ENCODE results near the gene NTRK2. TPM values are rescaled to one million over a fixed set of nuclear protein-coding genes. Genes with fewer than 3 reads are reported as not detected.

Gene NTRK2
- polyA plus RNA-seq, 1 experiment, result 2.0 TPM

DNA sequence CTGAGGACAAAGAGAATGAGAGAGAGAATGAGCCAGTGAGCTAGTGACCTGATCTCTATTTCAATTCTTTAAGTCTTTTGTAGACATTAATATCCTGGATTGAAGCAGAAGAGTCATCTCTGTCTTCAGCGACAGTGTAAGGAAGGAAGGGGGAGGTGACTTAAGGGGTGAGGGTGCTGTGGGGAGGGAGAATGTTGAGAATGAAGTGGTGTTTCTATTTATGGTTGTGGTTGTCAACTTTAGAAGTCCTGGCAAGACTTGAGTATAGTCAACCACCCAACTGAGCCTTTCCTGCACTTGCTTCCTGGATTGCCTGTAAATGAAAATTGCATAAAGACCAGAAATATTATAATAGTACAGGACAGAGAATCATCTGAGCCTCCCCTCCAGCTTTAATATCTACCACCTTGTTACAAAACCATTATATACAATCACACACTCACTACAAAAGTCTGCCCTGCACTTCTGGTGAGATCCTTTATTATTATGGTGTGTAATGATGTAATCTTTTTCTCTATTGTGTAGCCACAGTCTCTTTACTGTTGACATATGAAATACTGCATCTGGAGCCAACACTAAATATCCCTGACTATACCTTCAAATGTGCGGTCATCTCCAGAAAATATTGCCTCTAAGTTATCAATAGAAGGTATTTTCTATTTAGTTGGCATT, 91.7 kb downstream of the NTRK2 start:
- CTCF ChIA-PET, result no interaction called here
- Histone ChIP-seq H3K27me3 (ENCODE audit: control insufficient read depth, insufficient read depth, low read length) (no peaks in the 10 kb centered on the region), H3K36me3 (ENCODE audit: control insufficient read depth, insufficient read depth, low read length) (no peaks in the 10 kb centered on the region), H3K4me3 (ENCODE audit: low read depth, low read length) (no peak overlapping the region)
- POLR2A ChIA-PET, result no interaction called here
- TF ChIP-seq, protein P1, sequence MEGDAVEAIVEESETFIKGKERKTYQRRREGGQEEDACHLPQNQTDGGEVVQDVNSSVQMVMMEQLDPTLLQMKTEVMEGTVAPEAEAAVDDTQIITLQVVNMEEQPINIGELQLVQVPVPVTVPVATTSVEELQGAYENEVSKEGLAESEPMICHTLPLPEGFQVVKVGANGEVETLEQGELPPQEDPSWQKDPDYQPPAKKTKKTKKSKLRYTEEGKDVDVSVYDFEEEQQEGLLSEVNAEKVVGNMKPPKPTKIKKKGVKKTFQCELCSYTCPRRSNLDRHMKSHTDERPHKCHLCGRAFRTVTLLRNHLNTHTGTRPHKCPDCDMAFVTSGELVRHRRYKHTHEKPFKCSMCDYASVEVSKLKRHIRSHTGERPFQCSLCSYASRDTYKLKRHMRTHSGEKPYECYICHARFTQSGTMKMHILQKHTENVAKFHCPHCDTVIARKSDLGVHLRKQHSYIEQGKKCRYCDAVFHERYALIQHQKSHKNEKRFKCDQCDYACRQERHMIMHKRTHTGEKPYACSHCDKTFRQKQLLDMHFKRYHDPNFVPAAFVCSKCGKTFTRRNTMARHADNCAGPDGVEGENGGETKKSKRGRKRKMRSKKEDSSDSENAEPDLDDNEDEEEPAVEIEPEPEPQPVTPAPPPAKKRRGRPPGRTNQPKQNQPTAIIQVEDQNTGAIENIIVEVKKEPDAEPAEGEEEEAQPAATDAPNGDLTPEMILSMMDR (IDR thresholded peaks at IDR 0.05; ENCODE audit: insufficient read depth, low read depth, low read length), result no peak
- no peak for DNase-seq (ENCODE audit: low read depth)

DNA sequence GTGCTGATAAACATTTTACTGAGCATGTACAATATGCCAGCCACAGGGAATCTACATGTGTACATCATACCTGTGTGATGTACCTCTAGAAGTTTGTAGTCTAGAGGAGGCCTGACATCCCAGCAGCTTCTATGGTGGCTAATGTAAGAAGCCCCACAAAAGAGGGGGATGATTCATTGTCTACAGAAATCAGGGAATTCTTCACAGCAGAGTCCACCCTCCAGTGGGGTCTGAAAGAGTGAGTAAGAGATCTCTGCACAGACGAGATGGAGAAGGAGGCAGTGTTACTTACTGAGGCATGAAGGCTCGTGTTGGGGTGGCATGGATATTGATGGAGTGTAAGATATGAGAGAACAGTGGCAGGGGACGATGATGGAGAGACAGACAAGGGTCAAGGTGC, 103.0 kb downstream of the NTRK2 start:
- H3K36me3 ChIP-seq (ENCODE audit: control insufficient read depth, insufficient read depth, low read length), result no peaks in the 10 kb centered on the region
- H3K27me3 ChIP-seq (ENCODE audit: control insufficient read depth, insufficient read depth, low read length), result no peaks in the 10 kb centered on the region
- DNase-seq (ENCODE audit: low read depth), result no peak
- H3K4me3 ChIP-seq (ENCODE audit: low read depth, low read length), result no peak overlapping the region
- CTCF ChIA-PET, result interaction anchor here (0.7 to 2.0 kb wide), 3 partner anchors 9 to 76 kb away, joined by 3 to 5 read pairs (median 4); no protein-coding TSS in a partner anchor
- TF ChIP-seq, protein P1 (IDR thresholded peaks at IDR 0.05; ENCODE audit: insufficient read depth, low read depth, low read length), result no peak
- POLR2A ChIA-PET, result no interaction called here

DNA sequence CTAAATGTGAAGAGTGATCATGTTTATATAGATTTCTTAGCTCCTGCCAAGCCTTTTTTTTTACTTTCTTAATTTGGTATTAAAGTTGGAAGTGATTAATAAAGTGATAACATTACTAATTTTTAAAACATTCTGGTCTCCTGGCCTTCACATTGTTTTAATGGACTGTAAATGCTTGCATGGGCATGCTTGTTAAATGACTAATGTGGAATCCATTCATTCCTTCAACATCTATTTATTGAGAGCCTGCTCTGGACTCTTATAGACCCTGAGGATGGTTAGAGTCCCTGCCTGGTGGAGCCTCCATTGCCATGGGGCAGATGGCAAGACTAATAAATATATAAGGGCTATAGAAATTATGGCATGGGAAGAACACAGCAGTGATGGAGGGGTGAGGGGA, 103.5 kb downstream of the NTRK2 start:
- DNase-seq (ENCODE audit: low read depth), result peak; percentile 74
- Histone ChIP-seq H3K4me3 (ENCODE audit: low read depth, low read length) (no peak overlapping the region), H3K27me3 (ENCODE audit: control insufficient read depth, insufficient read depth, low read length) (no peaks in the 10 kb centered on the region), H3K36me3 (ENCODE audit: control insufficient read depth, insufficient read depth, low read length) (no peaks in the 10 kb centered on the region)
- ChIA-PET POLR2A (no interaction called here), CTCF (interaction anchor here (0.7 to 2.0 kb wide), 2 partner anchors 9 to 48 kb away, joined by 4 to 5 read pairs; no protein-coding TSS in a partner anchor)
- TF ChIP-seq, protein P1 (IDR thresholded peaks at IDR 0.05; ENCODE audit: insufficient read depth, low read depth, low read length), result no peak

DNA sequence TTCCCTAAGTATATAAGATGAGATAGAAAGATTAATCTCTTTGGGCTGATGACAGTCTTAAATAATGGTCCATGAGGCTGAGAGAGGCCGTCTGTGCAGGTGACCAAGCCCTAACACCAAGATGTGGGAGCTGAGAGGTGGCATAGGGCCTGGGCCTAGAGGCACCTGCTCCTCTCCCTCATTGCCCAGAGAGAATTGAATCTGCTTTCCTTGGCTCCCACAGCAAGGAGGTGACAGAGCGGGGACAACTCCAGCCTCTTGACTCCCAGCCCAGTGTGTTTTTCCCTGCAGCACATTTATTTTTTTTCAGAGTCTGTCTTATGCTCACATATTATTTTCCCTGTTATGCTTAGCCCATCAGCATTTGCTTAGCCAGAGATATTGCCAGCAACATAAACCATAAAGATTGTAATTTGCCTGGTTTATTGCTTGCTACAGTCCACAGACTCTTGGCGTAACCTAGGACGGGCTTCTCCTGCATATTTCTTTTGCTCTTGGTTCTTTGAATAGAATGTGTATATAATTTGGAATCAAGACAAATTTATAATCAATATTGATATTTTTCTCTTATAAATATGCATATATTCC, 105.6 kb downstream of the NTRK2 start:
- no peaks in the 10 kb centered on the region for H3K27me3 ChIP-seq (ENCODE audit: control insufficient read depth, insufficient read depth, low read length)
- no peak overlapping the region for H3K4me3 ChIP-seq (ENCODE audit: low read depth, low read length)
- no peaks in the 10 kb centered on the region for H3K36me3 ChIP-seq (ENCODE audit: control insufficient read depth, insufficient read depth, low read length)
- ChIA-PET CTCF (no interaction called here), POLR2A (no interaction called here)
- TF ChIP-seq, protein P1 (IDR thresholded peaks at IDR 0.05; ENCODE audit: insufficient read depth, low read depth, low read length), result no peak
- no peak for DNase-seq (ENCODE audit: low read depth)

DNA sequence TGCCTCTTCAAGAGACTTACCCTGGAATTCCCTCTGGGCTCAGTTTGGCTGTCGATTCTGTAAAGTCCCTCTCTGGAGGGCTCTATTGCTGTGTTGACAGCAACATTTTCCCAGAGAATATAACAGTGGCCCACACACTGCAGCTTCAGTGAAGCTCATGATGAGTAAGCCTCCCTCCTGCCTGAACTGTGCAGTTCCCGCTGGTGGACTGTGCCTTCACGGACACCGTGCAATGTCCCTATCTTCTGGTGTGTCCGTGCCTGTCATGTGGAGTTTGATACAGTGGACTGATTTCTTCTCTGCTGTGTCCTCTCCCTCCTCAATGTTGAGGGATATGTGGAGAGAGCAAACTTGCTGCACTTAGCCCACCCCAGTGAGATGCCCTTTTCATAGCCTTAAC, 109.0 kb downstream of the NTRK2 start:
- no peak for DNase-seq (ENCODE audit: low read depth)
- TF ChIP-seq, protein P1 (IDR thresholded peaks at IDR 0.05; ENCODE audit: insufficient read depth, low read depth, low read length), result no peak
- Histone ChIP-seq H3K4me3 (ENCODE audit: low read depth, low read length) (no peak overlapping the region), H3K27me3 (ENCODE audit: control insufficient read depth, insufficient read depth, low read length) (no peaks in the 10 kb centered on the region; the same call in none of the 2 replicates), H3K36me3 (ENCODE audit: control insufficient read depth, insufficient read depth, low read length) (no peaks in the 10 kb centered on the region; the same call in 1 of the 2 replicates)
- ChIA-PET CTCF (interaction anchor here (1.0 to 5.7 kb wide), 2 partner anchors 62 to 81 kb away, joined by 3 to 56 read pairs; no protein-coding TSS in a partner anchor), POLR2A (no interaction called here)
